ENCODE results near the gene KYNU. TPM values are rescaled to one million over a fixed set of nuclear protein-coding genes. Genes with fewer than 3 reads are reported as not detected.

The KYNU gene
- total RNA-seq, 1 experiment from 2014 or later: 143 TPM

GRCh38 chr2:142937347-142937746 is 59.9 kb downstream of the KYNU start:
- CTCF ChIA-PET: no interaction called here
- peak; percentile 10 for DNase-seq (ENCODE audit: unreplicated experiment)
- POLR2A ChIA-PET: interaction anchor here (0.6 kb wide), 1 partner anchor 281 kb away, joined by 3 read pairs; no protein-coding TSS in a partner anchor
- no peak for TF ChIP-seq CTCF (IDR thresholded peaks at IDR 0.05; ENCODE audit: unreplicated experiment)
- H3K27me3 Mint-ChIP-seq (ENCODE audit: insufficient read depth, unreplicated experiment): no peaks in the 10 kb centered on the region
- peaks cover 42% of the 10 kb centered on the region for H3K36me3 Mint-ChIP-seq (ENCODE audit: insufficient read depth, unreplicated experiment)
- BruUV-seq (replicated peaks): no TSS peak
- H3K27ac Mint-ChIP-seq (ENCODE audit: low read depth, unreplicated experiment): peak overlapping the region; percentile 66
- H3K9me3 Mint-ChIP-seq (ENCODE audit: unreplicated experiment): no peaks in the 10 kb centered on the region
- H3K4me3 Mint-ChIP-seq (ENCODE audit: unreplicated experiment): no peak overlapping the region
- peaks cover 23% of the 10 kb centered on the region for H3K4me1 Mint-ChIP-seq (ENCODE audit: insufficient read depth, unreplicated experiment)
- intact Hi-C loops (cut with micrococcal nuclease): no loop called here

GRCh38 chr2:142938240-142938639 is 60.8 kb downstream of the KYNU start:
- Mint-ChIP-seq H3K9me3 (ENCODE audit: unreplicated experiment) (no peaks in the 10 kb centered on the region), H3K36me3 (ENCODE audit: insufficient read depth, unreplicated experiment) (peaks cover 51% of the 10 kb centered on the region), H3K27me3 (ENCODE audit: insufficient read depth, unreplicated experiment) (no peaks in the 10 kb centered on the region), H3K27ac (ENCODE audit: low read depth, unreplicated experiment) (no peak overlapping the region), H3K4me1 (ENCODE audit: insufficient read depth, unreplicated experiment) (peaks cover 30% of the 10 kb centered on the region), H3K4me3 (ENCODE audit: unreplicated experiment) (no peak overlapping the region)
- ChIA-PET POLR2A (interaction anchor here (0.6 to 1.2 kb wide), 4 partner anchors 16 to 282 kb away, joined by 3 to 4 read pairs (median 3); no protein-coding TSS in a partner anchor), CTCF (interaction anchor here (0.6 to 0.8 kb wide), 2 partner anchors 13 to 21 kb away, joined by 3 to 4 read pairs; no protein-coding TSS in a partner anchor)
- TF ChIP-seq CTCF (IDR thresholded peaks at IDR 0.05; ENCODE audit: unreplicated experiment): no peak
- intact Hi-C loops (cut with micrococcal nuclease): no loop called here
- no peak for DNase-seq (ENCODE audit: unreplicated experiment)
- BruUV-seq (replicated peaks): no TSS peak

GRCh38 chr2:142940606-142941223 is 63.3 kb downstream of the KYNU start:
- peaks cover 61% of the 10 kb centered on the region for H3K36me3 Mint-ChIP-seq (ENCODE audit: insufficient read depth, unreplicated experiment)
- H3K9me3 Mint-ChIP-seq (ENCODE audit: unreplicated experiment): no peaks in the 10 kb centered on the region
- H3K27ac Mint-ChIP-seq (ENCODE audit: low read depth, unreplicated experiment): peak overlapping the region; percentile 54
- intact Hi-C loops (cut with micrococcal nuclease): no loop called here
- no peak overlapping the region for H3K4me3 Mint-ChIP-seq (ENCODE audit: unreplicated experiment)
- H3K4me1 Mint-ChIP-seq (ENCODE audit: insufficient read depth, unreplicated experiment): peaks cover 39% of the 10 kb centered on the region
- no peak for DNase-seq (ENCODE audit: unreplicated experiment)
- BruUV-seq (replicated peaks): no TSS peak
- H3K27me3 Mint-ChIP-seq (ENCODE audit: insufficient read depth, unreplicated experiment): no peaks in the 10 kb centered on the region
- TF ChIP-seq CTCF (IDR thresholded peaks at IDR 0.05; ENCODE audit: unreplicated experiment): no peak
- CTCF ChIA-PET: interaction anchor here (0.6 to 1.3 kb wide), 5 partner anchors 12 to 1098 kb away, joined by 3 to 4 read pairs (median 3); partner anchors contain the start of gene KYNU
- POLR2A ChIA-PET: interaction anchor here (0.6 to 1.6 kb wide), 4 partner anchors 25 to 572 kb away, joined by 3 to 6 read pairs (median 4); no protein-coding TSS in a partner anchor

GRCh38 chr2:142942690-142943089 is 65.2 kb downstream of the KYNU start:
- peaks cover 80% of the 10 kb centered on the region for H3K36me3 Mint-ChIP-seq (ENCODE audit: insufficient read depth, unreplicated experiment)
- H3K27me3 Mint-ChIP-seq (ENCODE audit: insufficient read depth, unreplicated experiment): no peaks in the 10 kb centered on the region
- DNase-seq (ENCODE audit: unreplicated experiment): no peak
- peaks cover 29% of the 10 kb centered on the region for H3K4me1 Mint-ChIP-seq (ENCODE audit: insufficient read depth, unreplicated experiment)
- BruUV-seq (replicated peaks): no TSS peak
- H3K27ac Mint-ChIP-seq (ENCODE audit: low read depth, unreplicated experiment): no peak overlapping the region
- ChIA-PET POLR2A (no interaction called here), CTCF (no interaction called here)
- no peak overlapping the region for H3K4me3 Mint-ChIP-seq (ENCODE audit: unreplicated experiment)
- intact Hi-C loops (cut with micrococcal nuclease): no loop called here
- H3K9me3 Mint-ChIP-seq (ENCODE audit: unreplicated experiment): no peaks in the 10 kb centered on the region
- no peak for TF ChIP-seq CTCF (IDR thresholded peaks at IDR 0.05; ENCODE audit: unreplicated experiment)
